NCI-H2029 (cell line): ENCODE measurements around the gene OBI1.
"Not testable (repeated sequence)": the region's sequence is repeated elsewhere in the genome, so short reads cannot be mapped to it uniquely, and the experiment has no call there.

Experiments
- DNase-seq: peaks from one replicate; lab custom pipeline; 2025; lab: John Stamatoyannopoulos, UW

OBI1 gene

DNA sequence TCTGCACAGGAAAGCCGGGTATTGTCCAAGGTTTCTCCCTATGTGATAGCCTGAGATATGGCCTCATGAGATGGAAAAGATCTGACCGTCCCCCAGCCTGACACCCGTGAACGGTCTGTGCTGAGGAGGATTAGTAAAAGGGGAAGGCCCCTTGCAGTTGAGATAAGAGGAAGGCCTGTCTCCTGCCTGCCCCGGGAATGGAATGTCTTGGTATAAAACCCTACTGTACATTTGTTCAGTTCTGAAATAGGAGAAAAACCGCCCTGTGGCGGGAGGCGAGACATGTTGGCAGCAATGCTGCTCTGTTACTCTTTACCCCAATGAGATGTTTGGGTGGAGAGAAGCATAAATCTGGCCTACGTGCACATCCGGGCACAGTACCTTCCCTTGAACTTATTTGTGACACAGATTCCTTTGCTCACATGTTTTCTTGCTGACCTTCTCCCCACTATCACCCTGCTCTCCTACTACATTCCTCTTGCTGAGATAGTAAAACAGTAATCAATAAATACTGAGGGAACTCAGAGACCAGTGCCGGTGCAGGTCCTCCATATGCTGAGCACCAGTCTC, 11.8 kb downstream of the OBI1 start:
- DNase-seq = not testable (repeated sequence)

DNA sequence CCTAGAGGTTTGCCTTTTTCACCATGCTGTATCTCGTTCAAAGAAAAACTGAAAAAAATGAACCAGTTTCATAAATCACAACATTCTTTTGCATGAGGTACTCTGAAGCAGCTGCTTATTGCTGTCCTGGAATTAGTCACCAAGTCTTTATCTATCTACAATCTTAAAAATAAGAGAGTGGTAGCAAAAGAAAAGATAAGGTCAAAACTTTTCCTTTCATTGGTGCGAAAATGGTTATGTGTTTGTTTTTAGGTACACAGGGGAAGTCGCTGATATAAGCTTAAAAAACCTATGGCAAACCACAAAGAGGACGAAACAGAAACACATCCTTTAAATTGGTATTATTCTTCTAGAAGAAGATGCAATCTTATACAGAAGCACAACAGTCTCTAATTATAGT, 20.7 kb downstream of the OBI1 start:
- no peak for DNase-seq

DNA sequence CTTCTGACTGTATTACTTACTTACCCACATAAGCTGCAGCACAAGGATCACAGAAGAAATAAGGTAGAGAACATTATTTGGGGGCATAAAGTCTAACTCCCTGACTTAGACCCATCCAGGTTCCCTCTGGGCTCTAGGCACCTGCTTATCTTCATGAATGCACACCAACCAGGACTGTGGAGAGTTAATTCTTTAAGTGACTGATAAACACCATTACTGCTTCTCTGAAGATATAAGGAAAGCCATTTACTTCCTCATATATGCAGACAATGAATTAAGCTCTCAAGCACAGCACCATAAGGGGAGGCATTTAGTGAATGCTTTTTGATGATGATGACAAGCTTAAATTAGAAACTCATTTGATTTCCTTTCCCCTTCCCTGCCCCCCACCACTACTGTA, 22.5 kb downstream of the OBI1 start:
- no peak for DNase-seq

DNA sequence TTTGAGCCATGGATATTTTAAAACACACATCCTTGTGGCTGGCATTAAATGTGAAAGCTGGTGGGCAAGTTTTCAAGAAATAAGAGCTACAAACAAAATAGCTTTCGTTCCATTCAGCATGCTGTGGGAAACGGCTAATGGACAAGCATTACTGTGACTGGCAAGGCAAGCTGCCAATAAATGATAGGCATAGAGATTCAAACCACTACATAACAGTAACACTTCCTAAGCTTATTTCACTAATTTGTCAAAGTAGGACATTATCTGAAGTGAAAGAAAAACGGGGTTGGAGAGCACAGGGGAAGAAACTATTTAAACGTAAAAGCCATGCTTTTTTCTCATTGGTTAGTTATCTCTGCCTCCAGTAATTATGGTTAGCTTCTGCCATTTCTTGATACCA, 26.0 kb downstream of the OBI1 start:
- no peak for DNase-seq

DNA sequence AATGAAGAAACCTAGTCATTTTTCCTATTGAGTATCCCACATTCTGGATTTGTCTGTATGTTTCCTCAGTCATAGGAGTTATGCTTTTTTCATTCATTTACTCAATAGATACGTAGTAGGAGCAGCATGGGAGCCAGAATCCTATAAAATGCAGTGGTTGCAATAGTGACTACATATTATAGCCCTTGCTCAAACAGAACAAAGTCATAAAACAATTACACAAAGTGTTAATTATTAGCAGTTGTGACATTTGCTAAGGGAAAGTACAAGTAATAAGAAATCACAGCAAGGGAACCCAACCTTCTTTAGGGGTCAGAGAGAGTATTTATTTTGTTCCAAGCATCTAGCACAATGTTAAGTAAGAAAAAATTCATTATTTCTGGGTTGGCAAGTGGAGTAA, 27.9 kb downstream of the OBI1 start:
- DNase-seq = no peak

DNA sequence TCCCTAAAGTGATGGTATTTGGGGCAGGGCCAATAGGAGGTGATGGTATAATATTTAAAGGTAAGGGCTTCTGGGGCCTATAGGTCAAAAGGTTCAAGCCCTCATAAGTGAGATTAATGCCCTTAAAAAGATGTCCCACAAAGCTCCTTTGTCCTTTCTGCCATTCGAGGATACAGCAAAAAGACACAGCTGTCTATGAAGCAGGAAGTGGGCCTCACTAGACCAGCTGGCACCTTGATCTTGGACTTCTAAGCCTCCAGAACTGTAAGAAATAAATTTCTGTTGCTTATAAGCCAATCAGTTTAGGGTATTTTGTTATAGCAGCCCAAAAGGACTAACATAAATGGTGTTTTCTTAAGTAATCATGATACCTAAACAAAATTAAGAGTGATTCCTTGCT, 28.4 kb downstream of the OBI1 start:
- no peak for DNase-seq

DNA sequence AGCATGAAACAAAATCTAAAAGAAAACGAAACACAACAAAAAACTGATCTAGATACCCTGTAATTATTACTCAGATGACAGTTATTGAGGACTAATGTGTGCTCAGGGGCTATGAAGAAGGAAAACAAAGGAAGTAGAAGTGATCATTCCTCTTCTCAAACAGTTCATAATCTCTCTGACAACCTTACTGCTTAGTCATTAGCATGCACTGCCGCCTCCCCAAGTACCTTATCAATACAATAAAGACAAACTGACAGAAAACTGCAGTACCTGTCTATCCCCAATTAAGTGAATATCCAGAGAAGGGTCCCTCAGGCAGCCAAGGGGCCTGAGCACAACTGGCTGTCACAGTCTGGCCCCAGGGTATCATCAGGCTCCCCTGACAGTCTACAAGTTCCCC, 33.6 kb downstream of the OBI1 start:
- DNase-seq = no peak

DNA sequence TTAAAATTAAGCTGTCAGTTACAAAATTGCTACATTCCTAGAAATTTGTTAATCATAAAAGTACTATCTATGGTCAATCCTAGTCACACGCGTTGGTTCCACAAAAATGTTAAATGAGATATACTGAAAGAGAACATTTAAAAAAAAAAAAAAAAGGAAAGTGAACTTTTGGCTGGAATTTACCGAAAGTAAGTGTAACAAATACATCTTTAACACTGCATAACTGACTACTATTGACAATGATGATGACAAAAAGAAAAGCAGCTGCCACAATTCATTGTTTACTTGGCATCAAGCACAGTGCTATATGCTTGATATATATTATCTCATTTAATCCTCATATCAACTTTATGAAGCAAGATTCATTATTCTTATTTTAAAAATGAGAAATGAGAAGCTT, 35.8 kb downstream of the OBI1 start:
- no peak for DNase-seq

DNA sequence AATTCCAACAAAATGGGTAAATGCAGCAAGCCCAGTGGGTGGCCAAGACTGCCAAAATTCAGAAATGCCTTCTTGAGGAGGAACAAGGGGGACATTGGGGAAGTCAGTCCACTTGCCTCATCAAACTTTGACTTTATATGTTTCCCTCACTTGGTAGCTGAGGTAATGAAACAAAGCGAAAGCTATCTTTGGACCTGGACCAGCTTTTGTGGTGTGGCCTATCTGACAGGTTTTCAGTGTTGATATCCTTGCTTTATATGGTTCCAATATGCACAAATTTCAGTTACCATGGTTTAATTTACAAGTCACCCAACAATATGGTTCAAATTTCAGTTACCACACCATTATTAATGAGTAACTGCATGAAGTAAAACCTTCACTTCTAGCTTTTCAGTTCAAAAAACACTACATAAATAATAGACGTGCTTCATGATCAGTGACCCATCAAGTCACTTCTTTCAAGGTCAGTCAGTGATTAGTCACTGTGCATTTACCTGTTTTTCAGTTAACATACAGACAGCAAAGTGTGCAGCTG, 38.0 kb downstream of the OBI1 start:
- no peak for DNase-seq

DNA sequence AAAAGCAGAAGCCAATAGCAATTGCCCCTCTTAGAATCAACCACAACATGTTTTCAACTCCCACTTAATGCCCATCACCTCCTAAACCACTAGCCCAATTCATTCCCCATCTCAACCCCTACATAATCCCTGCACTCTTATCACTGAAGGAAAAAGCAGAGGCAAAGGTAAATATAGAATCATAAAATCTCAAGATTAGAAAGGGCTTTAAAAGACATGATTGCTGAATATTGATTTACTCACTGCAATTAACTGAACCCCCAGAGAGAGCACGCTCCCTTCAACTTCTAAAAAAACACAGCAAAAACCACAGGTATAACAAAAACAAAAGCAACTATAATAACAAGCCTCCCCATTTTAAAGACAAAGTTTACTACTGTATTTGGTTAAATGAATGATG, 40.5 kb downstream of the OBI1 start:
- no peak for DNase-seq

DNA sequence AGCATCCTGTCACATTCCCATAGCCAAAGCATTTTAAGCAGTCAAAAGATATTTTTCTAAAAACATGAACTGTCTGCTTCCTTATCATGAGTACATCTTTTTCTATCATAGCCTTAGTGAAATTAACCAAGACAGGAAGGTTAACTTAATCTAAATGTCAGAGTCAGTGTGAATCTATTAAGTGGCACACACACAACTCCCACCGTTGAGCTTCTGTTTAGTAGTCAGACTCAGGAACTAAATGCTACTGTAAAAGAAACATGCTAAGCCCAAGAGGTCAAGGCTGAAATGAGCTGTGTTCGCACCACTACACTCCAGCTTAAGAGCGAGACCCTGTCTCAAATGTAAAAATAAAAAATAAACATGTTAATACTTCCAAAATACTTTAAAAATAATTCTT, 47.9 kb downstream of the OBI1 start:
- no peak for DNase-seq

DNA sequence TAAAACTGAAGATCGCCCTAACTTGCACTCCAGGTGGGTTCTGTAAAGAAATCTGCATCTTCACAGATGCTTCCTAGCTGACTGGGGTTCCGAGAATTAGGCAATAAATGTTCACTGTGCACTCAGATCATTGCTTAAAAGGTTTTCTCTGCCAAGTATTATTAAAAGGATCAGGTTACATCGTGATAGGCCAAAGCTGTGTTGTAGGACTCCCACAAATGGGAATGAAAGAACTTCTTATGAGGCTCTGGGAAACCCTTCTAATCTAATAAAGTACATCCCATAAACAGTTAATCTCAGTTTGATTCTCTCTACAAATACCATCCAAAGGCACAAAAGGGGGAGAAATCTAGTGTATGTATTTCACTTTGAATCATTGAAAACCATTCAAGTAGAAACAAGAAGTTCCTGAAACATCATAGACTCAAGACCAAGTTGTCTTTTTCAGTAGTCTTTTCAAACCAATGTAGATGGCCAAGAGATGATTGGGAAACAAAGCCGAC, 48.5 kb downstream of the OBI1 start:
- no peak for DNase-seq

DNA sequence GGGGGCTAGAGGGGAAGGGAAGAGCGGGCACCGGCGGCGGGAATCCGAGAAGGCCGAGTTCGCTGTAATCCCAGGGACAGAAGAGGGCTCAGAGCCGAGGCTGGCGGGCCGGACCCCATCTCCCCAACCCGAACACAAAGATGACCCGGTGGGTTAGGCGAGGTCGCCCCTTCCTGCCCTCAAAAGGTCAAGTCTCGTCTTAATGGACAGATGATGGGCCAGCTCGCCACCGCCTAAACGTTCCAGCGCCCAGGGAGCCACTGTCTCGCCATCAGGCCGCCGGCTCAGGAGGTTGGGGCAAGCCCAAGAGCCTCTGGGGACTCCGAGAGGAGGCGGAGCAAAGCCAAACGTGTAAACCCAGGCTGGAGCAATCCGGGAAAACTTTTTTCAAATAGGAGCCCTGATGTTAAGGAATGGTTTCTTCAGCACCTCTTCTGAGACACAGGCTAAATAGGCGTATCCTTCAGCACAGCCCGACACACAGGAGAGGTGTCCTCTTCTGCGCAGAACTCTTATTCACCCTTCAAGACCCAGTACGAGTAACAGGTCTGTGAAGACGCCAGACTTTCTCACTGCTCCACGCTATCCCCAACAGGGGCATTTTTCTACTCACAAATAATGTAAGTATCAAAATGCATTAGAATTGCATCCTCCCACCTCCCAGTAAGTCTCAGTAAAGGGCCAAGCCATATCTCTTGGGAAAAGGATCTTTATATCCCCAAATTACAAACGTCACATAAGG, 49.3 kb downstream of the OBI1 start:
- DNase-seq = no peak

DNA sequence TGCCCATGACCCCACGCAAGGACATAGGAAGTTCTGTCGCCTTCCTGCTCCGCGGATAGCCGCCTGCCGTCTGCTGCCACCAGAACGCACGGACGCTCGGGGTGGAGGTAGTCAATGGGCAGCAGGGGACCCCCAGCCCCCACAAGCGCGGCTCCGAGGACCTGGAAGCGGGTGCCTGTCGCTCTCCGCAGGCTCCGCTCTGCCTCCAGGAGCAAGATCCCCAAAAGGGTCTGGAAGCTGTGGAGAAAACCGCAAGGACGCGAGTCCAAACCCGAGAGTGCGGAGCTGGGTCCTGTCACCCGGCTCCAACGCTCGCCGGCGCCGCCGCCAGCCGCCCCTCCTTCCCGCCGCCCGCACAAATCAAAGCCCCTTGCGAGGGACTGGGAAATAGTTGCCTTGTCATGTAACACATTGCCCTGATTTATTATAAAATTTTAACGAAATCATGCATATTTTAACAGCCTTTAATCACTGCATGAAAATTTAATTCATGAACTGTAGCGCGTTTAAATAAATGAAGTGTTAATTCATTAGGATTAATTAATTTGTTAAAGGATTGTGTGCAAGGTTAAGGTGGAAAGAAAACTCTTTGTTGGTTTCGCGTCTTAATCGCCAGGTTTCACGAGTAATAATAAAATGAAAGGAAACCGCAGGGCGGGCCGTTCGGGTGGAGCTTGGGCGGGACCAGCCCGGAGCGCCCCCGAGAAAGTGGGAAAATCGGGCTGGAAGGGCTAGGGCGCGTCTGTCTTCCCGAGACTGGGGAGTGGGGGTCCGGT, 50.1 kb downstream of the OBI1 start:
- no peak for DNase-seq

DNA sequence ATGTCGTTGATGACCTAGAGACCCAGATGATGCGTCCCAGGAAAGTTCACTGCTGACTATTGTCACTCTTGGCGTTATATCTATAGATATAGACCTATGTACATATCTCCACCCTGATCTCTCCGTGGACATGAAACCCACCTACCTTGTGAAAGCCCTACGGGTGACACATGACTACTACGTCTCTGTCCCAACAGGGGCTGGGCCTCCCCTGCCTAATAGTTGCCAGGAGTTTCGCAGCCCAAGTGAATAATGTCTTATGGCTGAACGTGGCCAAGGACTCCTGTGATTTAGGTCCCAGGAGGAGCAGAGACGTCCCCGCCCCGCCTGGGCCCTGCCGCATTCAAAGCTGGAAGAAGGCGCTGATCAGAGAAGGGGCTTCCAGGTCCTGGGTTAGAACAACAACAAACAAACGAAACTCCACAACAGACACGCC, 50.7 kb downstream of the OBI1 start:
- no peak for DNase-seq

DNA sequence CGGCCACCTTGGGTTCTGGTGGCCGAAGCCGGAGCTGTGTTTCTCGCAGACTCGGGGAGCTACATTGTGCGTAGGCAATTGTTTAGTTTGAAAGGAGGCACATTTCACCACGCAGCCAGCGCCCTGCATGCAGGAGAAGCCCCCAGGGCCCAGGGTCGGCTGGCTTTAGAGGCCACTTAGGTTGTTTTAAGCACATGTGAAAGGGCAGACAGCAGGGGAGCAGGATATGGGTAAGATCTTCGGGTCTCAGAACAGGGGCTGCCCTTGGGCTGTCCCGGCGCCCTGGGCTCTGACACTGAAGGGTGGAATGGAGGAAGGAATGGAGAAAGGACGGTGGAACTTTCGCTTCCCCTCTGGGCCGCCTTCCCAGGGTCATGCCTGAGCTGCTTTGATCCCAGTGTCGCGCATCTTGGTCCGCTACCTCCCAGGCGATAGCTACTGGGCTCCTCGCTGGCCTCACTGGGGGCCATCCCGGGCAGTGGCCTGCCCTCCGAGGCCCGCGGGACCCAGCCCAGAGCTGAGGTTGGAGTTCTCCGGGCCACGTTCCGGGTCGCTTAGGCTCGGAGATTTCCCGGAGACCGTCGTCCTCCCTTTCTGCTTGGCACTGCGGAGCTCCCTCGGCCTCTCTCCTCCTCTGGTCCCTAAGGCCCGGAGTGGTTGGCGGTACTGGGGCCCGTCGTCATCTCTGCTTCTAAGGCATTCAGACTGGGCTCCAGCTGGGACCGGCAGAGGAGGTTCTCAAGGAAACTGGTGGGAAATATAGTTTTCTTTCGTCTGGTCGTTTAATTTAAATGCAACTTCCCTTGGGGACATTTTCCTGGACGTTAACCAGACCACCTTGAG, 51.3 kb downstream of the OBI1 start:
- no peak for DNase-seq

DNA sequence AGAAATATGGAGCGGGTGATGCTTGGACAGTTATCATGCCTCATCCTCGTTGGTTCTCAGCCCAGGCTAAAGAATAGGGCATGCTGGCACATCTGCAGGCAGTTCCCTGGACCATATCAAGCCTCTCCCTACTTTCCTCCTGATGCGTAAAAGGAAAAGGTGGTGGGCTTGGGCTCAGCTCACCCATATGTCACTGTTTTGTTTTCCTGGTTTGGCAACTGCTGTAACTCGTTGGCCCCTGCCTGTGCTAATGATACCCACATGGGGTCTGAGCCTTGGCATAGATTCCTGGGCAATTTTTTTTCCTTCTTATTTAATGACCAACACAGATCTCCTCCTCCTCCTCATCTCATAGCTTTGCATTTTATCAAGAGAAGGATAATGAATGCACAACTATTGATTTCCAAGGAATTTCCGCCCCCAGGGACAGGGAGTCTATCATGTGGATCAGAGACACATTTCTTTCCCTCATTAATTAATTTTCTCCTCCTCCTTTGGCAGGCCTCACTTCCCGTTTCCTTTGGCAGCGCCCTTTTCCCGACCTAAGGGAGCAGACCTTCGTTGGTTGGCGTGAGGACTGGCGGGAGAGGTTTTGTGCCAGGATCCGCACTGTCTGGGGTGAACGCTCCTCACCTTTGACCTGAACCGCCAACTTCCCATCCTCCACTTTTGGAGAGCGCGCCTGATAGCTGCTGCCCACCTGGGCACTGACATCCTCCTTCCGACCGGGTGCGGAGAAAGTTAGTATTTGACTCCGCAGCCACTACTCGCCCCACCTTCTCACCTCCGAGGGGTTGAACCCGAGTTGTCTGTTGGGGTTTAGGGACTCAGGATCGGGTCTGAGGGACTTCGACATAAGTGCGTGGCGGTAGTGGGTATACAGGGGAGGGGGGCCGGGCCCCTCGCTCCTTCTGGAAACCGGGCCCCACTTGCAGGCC, 52.2 kb downstream of the OBI1 start:
- DNase-seq = no peak

DNA sequence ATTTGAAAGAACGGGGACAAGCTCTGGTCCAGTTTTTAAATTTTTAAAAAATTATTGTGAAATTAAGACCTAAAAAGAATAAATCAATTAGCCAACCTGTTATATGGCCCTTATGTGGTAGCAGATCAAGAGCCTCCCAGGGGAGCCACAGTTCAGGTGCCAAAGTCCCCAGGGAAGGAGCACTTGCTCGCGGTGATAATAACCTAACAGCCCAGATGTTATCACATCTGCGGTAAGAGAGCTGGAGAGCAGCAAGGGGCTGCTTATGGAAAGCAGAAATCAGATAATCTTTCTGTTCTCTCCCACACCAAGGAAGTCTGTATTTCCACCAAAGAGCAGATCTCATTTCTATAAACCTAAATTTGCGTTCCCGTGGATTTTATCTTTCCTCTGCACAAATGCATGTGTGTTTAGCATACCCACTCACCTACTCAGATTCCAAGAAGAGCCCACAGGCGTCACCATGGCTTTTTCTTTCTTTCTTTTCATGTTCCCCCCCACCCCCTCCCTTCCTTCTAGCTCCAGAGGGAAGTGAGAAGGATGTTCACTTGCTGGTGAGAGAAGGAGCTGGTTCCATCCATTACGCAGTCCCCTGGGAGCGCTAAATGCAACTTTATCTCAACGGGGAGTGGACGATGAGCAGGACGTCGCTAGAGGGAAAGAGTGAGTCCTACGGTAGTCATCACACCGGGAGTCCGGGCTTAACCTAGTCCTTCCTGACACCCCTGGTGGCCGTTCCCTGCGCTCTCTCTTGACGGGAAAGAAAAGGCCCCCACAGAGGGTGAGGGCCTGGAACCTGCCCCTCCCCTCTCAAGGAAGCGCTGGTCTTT, 54.0 kb downstream of the OBI1 start:
- no peak for DNase-seq

DNA sequence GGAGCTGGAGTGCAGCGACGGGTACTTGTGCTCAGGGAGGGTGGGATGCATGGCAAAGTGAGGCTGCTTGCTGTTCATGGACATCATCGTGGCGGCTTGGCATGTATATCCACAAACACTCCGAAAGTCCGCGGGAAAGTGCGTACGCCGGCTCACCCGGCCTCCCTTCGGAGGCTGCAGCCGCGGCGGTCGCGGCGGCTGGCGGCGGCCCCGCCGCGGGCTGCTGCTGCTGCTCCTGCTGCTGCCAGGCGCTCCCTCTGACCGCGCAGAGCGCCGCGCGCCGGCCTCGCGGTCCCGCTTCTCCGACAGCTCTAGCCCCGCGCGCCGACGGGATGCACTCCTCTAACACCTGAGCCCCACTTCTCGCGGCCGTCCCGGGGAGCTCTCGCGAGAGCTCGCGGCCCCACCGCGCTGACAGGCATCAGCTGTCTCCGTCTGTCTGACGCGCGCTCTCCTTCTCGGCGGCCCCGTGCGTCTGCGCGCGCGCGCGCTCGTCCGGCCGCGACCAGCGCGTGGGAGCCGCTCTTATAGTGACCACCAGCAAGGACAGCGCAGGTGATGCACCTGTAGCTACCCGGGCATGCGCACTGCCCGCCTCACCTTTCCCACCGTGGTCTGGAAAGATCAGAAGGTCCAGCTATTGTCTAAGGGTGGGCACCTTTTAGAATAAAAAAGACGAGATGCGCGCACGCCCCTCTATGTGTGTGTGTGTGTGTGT, 55.6 kb downstream of the OBI1 start, which contains the start of gene POU4F1:
Gene POU4F1, minus strand, starts transcription at position 313 of the 718 bp plus-strand sequence. Its CDS starts 226 bp downstream, at position 87.
- DNase-seq = peak; percentile 84
